Neural progenitor cell (in vitro differentiated cells): Measurements from ENCODE around the gene SLCO2B1.

Experiments
- EZH2 ChIP-seq: fragments of 200-600 bp; sonication (generic); IDR thresholded peaks from 2 replicates; pipeline ENCODE4 v1.6.1; 2017; ENCODE audit warnings: antibody characterized with exemption, mild to moderate bottlenecking, moderate library complexity
- EZH2phosphoT487 ChIP-seq: fragments of 200-600 bp; sonication (generic); IDR thresholded peaks from 2 replicates; pipeline ENCODE4 v1.6.1; 2017; ENCODE audit warnings: antibody characterized with exemption
- TF ChIP-seq, protein P1 (sequence below): fragments of 200-600 bp; sonication (generic); IDR thresholded peaks from 2 replicates; pipeline ENCODE4 v1.5.1; 2017; ENCODE audit warnings: antibody characterized with exemption, mild to moderate bottlenecking

DNA sequence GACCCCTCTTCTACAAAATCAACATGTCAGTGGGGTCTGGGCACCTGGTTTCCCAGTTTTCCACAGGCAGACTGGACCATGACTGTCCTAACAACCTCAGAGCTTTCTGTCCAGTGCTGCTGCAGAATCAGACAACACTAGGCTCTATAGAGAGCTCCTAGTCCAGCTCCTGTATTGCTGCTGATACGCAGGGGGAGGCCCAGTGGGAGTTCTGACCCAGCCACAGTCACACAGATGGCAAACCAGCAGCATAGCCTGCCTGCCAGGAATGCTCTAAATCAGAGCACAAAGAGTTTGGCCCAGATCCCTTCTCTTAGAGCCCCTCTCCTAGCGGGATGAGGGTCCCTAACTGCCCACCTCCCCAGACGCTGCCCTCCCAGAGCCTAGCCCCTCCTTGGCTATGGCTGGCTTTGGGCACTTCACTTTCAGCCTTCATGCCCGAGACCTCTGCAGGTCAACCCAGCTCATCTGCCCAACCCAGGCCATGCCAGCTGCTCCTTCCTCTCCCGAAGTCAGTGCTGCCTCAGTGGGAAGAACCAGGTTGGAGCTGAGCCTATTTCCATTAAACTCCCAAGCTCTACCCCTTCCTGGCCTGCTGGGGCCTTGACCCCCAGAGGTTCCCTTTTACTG lies 15.8 kb upstream of the SLCO2B1 start:
- no peak for TF ChIP-seq EZH2
- TF ChIP-seq, protein P1, sequence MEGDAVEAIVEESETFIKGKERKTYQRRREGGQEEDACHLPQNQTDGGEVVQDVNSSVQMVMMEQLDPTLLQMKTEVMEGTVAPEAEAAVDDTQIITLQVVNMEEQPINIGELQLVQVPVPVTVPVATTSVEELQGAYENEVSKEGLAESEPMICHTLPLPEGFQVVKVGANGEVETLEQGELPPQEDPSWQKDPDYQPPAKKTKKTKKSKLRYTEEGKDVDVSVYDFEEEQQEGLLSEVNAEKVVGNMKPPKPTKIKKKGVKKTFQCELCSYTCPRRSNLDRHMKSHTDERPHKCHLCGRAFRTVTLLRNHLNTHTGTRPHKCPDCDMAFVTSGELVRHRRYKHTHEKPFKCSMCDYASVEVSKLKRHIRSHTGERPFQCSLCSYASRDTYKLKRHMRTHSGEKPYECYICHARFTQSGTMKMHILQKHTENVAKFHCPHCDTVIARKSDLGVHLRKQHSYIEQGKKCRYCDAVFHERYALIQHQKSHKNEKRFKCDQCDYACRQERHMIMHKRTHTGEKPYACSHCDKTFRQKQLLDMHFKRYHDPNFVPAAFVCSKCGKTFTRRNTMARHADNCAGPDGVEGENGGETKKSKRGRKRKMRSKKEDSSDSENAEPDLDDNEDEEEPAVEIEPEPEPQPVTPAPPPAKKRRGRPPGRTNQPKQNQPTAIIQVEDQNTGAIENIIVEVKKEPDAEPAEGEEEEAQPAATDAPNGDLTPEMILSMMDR: no peak
- no peak for TF ChIP-seq EZH2phosphoT487
